HepG2 (cell line): Measurements from ENCODE around the gene HEY2. TPM values are rescaled to one million over a fixed set of nuclear protein-coding genes. Genes with fewer than 3 reads are reported as not detected.

ENCODE experiments used
- CREB3 ChIP-seq: sonication (generic); formaldehyde crosslinking; IDR thresholded peaks from 2 replicates; pipeline ENCODE4 v1.5.0; 2020; ENCODE audit warnings: missing genetic modification reagents
- FOXK2 ChIP-seq: fragments of 450-650 bp; IDR thresholded peaks from 2 replicates; pipeline ENCODE4 v1.6.1; 2016
- GRHL1 ChIP-seq: sonication (generic); formaldehyde crosslinking; conservative IDR thresholded peaks from 2 replicates; pipeline ENCODE4 v1.8.0; 2022; ENCODE audit warnings: missing genetic modification reagents
- HOXA3 ChIP-seq: sonication (generic); formaldehyde crosslinking; IDR thresholded peaks from 2 replicates; pipeline ENCODE4 v1.5.0; 2020; ENCODE audit warnings: missing genetic modification reagents
- JUN ChIP-seq: sonication (generic); formaldehyde crosslinking; IDR thresholded peaks from 2 replicates; pipeline ENCODE4 v1.4.0; 2020; ENCODE audit warnings: mild to moderate bottlenecking, missing genetic modification reagents
- LBX2 ChIP-seq: sonication (generic); formaldehyde crosslinking; IDR thresholded peaks from 2 replicates; pipeline ENCODE4 v1.5.0; 2020; ENCODE audit warnings: missing genetic modification reagents, mild to moderate bottlenecking, borderline replicate concordance
- MED13 ChIP-seq: sonication (generic); formaldehyde crosslinking; IDR thresholded peaks from 2 replicates; pipeline ENCODE4 v1.5.0; 2020; ENCODE audit warnings: missing genetic modification reagents
- MIER3 ChIP-seq: IDR thresholded peaks from 2 replicates; pipeline ENCODE4 v1.6.1; 2016; ENCODE audit warnings: missing compliant biosample characterization, borderline replicate concordance
- PATZ1 ChIP-seq: sonication (generic); formaldehyde crosslinking; IDR thresholded peaks from 2 replicates; pipeline ENCODE4 v1.4.0; 2020; ENCODE audit warnings: missing genetic modification reagents
- PRDM10 ChIP-seq: sonication (generic); formaldehyde crosslinking; IDR thresholded peaks from 2 replicates; pipeline ENCODE4 v1.4.0; 2020; ENCODE audit warnings: low read depth, missing genetic modification reagents
- RFXAP ChIP-seq: sonication (generic); formaldehyde crosslinking; IDR thresholded peaks from 2 replicates; pipeline ENCODE4 v1.4.0; 2020; ENCODE audit warnings: missing genetic modification reagents, borderline replicate concordance
- SIX1 ChIP-seq: sonication (generic); formaldehyde crosslinking; IDR thresholded peaks from 2 replicates; pipeline ENCODE4 v1.4.0; 2020; ENCODE audit warnings: missing genetic modification reagents, borderline replicate concordance
- TFDP1 ChIP-seq: IDR thresholded peaks from 2 replicates; pipeline ENCODE4 v1.6.1; 2016; ENCODE audit warnings: missing compliant biosample characterization, missing genetic modification reagents, borderline replicate concordance
- XRCC5 ChIP-seq: fragments of 200-400 bp; formaldehyde crosslinking; optimal IDR thresholded peaks from 2 replicates; pipeline ENCODE3; 2017; ENCODE audit warnings: mild to moderate bottlenecking, low read length
- ZNF34 ChIP-seq: sonication (generic); formaldehyde crosslinking; IDR thresholded peaks from 2 replicates; pipeline ENCODE4 v1.4.0; 2020; ENCODE audit warnings: mild to moderate bottlenecking, missing genetic modification reagents, borderline replicate concordance
- ZNF546 ChIP-seq: sonication (generic); formaldehyde crosslinking; conservative IDR thresholded peaks from 2 replicates; pipeline ENCODE4 v1.8.1; 2023; ENCODE audit warnings: mild to moderate bottlenecking, missing genetic modification reagents
- ZNF556 ChIP-seq: sonication (generic); formaldehyde crosslinking; IDR thresholded peaks from 2 replicates; pipeline ENCODE4 v1.4.0; 2020; ENCODE audit warnings: mild to moderate bottlenecking, missing genetic modification reagents, borderline replicate concordance
- ZNF713 ChIP-seq: sonication (generic); formaldehyde crosslinking; IDR thresholded peaks from 2 replicates; pipeline ENCODE4 v1.4.0; 2020; ENCODE audit warnings: mild to moderate bottlenecking, missing genetic modification reagents
- ZNF879 ChIP-seq: sonication (generic); formaldehyde crosslinking; IDR thresholded peaks from 2 replicates; pipeline ENCODE4 v1.8.1; 2023; ENCODE audit warnings: missing genetic modification reagents
- polyA plus RNA-seq, 8 experiments: library from polyadenylated mRNA; depleted of rRNA in 3 of 8; stranded (reverse) in 7 of 8; unstranded in 1 of 8; fragments of >200 nt; fragmentation: Illumina TruSeq in 4 of 8; extraction: Trizol in 4 of 8; gene quantifications; 2 replicates each; pipeline versions ENCODE4 v1.2.1 to v1.2.3, GENCODE V29; 2011 to 2016; ENCODE audit warnings: low read depth in 4 of 8, missing spikeins in 1 of 8, mixed read lengths in 1 of 8; ENCODE audit not compliant: insufficient read depth in 1 of 8
- total RNA-seq, 5 experiments: library from RNA; depleted of rRNA; stranded (reverse); fragments of >200 nt; fragmentation: Illumina TruSeq; extraction: Trizol; gene quantifications; 2 replicates each; pipeline ENCODE4 v1.2.3, GENCODE V29; 2016; ENCODE audit warnings: low read depth in 1 of 5

The HEY2 gene
- total and polyA plus RNA-seq, 2 of the 13 experiments (the other 11 are each of a cell fraction or from before 2014, with no cell fraction given) = 0.04 TPM

GRCh38 chr6:125749173-125749864 is at the start of gene HEY2 (continued):
- TF ChIP-seq TFDP1 (peak; percentile 78; the same call in 1 of the 2 replicates), HOXA3 (CRISPR knock-in tag) (peak; percentile 88), PRDM10 (0 out of 2 replicates have a peak, but pooled peaks have one; percentile 80), CREB3 (CRISPR knock-in tag) (0 out of 2 replicates have a peak, but pooled peaks have one; percentile 47), ZNF879 (CRISPR knock-in tag) (no peak), LBX2 (CRISPR knock-in tag) (peak; percentile 66; the same call in 1 of the 2 replicates), ZNF34 (CRISPR knock-in tag) (peak; percentile 93), ZNF713 (CRISPR knock-in tag) (no peak), FOXK2 (no peak), MED13 (0 out of 2 replicates have a peak, but pooled peaks have one; percentile 32), XRCC5 (peak; percentile 17), RFXAP (CRISPR knock-in tag) (peak; percentile 64; the same call in 1 of the 2 replicates), ZNF556 (CRISPR knock-in tag) (peak; percentile 35; the same call in 1 of the 2 replicates), MIER3 (CRISPR knock-in tag) (0 out of 2 replicates have a peak, but pooled peaks have one; percentile 5), GRHL1 (CRISPR knock-in tag) (no peak), JUN (CRISPR knock-in tag) (peak; percentile 67; the same call in 1 of the 2 replicates), PATZ1 (CRISPR knock-in tag) (peak; percentile 99), ZNF546 (CRISPR knock-in tag) (peak; percentile 65; the same call in 1 of the 2 replicates), SIX1 (CRISPR knock-in tag) (no peak)
